ENCODE results near the gene ACR.

DNA sequence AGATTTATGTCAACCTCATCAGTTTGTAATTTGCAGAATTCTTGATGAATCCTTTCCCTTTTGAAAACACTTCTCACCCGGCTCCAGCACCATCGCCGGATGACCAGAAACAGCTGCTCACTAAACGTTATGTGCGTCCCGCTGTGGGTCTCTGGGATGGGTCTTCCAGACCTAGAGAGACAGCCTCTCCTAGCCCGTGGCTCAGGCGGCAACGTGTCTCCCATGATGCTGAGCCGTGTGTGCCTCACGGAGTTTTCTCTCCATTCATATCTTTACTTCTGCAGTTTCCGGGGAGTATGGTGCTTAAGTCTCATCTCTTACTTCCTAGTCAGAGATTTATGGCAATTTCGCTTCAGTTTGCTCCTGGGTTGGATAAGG, 25.0 kb upstream of the ACR start:
- TF ChIP-seq EZH2 (IDR thresholded peaks at IDR 0.05; ENCODE audit: borderline replicate concordance, low read length) = no peak
- TF ChIP-seq, protein P1, sequence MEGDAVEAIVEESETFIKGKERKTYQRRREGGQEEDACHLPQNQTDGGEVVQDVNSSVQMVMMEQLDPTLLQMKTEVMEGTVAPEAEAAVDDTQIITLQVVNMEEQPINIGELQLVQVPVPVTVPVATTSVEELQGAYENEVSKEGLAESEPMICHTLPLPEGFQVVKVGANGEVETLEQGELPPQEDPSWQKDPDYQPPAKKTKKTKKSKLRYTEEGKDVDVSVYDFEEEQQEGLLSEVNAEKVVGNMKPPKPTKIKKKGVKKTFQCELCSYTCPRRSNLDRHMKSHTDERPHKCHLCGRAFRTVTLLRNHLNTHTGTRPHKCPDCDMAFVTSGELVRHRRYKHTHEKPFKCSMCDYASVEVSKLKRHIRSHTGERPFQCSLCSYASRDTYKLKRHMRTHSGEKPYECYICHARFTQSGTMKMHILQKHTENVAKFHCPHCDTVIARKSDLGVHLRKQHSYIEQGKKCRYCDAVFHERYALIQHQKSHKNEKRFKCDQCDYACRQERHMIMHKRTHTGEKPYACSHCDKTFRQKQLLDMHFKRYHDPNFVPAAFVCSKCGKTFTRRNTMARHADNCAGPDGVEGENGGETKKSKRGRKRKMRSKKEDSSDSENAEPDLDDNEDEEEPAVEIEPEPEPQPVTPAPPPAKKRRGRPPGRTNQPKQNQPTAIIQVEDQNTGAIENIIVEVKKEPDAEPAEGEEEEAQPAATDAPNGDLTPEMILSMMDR (conservative IDR thresholded peaks at IDR 0.05 in 1 of 2, IDR thresholded peaks at IDR 0.05 in 1 of 2; ENCODE audit: extremely low read depth in 1 of 2, insufficient read depth in 1 of 2, low read depth in 1 of 2, low read length in 2 of 2) = no peak
